GM10248 (cell line): ENCODE data around the gene FETUB.

Experiments used
- CTCF ChIA-PET: fragments of 300-600 bp; sonication (Branson Sonifier 250); formaldehyde crosslinking; extraction: SDS; loops from one replicate; lab custom pipeline; 2021; ENCODE audit warnings: antibody characterized with exemption; lab: Yijun Ruan, JAX
- POLR2A ChIA-PET: fragments of 350-650 bp; sonication (Branson Sonifier 250); formaldehyde crosslinking; extraction: SDS; loops from one replicate; lab custom pipeline; 2020; ENCODE audit warnings: antibody characterized with exemption; lab: Yijun Ruan, JAX
- DNase-seq: peaks from one replicate; pipeline ENCODE4 v3.0.0; 2012; ENCODE audit errors: extremely low spot score
- TF ChIP-seq, protein P1 (sequence below): IDR thresholded peaks from 2 replicates; pipeline ENCODE4 v1.5.1; 2012; ENCODE audit warnings: mild to moderate bottlenecking, low read depth; ENCODE audit errors: extremely low read depth, missing control alignments, control extremely low read depth

The FETUB gene

DNA sequence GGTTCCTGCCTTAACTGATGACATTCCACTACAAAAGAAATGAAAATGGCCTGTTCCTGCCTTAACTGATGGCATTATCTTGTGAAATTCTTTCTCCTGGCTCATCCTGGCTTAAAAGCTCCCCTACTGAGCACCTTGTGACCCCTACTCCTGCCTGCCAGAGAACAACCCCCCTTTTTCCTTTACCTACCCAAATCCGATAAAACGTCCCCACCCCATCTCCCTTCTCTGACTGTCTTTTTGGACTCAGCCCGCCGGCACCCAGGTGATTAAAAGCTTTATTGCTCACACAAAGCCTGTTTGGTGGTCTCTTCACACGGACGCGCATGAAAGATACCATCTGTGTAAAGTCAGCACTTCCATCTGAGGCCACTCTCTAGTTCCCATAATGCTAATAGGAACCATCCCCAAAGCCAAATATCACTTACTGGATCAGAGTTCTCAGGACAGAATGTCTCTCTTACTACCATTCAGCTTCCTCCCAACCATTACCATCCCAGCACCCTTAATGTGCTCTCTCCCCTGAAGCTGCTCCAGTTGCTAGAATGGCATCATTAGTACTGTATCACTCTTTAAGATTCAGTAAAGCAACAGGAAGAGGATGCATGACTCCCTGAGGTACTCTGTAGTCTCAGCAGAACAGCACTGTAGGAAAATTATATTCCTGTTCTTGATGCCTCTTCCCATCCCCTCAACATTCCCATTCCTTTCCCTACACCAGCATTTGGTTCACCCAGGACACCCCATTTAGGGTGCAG, 23.3 kb downstream of the FETUB start:
- TF ChIP-seq, protein P1, sequence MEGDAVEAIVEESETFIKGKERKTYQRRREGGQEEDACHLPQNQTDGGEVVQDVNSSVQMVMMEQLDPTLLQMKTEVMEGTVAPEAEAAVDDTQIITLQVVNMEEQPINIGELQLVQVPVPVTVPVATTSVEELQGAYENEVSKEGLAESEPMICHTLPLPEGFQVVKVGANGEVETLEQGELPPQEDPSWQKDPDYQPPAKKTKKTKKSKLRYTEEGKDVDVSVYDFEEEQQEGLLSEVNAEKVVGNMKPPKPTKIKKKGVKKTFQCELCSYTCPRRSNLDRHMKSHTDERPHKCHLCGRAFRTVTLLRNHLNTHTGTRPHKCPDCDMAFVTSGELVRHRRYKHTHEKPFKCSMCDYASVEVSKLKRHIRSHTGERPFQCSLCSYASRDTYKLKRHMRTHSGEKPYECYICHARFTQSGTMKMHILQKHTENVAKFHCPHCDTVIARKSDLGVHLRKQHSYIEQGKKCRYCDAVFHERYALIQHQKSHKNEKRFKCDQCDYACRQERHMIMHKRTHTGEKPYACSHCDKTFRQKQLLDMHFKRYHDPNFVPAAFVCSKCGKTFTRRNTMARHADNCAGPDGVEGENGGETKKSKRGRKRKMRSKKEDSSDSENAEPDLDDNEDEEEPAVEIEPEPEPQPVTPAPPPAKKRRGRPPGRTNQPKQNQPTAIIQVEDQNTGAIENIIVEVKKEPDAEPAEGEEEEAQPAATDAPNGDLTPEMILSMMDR = no peak
- POLR2A ChIA-PET = no interaction called here
- DNase-seq = no peak
- CTCF ChIA-PET = no interaction called here

DNA sequence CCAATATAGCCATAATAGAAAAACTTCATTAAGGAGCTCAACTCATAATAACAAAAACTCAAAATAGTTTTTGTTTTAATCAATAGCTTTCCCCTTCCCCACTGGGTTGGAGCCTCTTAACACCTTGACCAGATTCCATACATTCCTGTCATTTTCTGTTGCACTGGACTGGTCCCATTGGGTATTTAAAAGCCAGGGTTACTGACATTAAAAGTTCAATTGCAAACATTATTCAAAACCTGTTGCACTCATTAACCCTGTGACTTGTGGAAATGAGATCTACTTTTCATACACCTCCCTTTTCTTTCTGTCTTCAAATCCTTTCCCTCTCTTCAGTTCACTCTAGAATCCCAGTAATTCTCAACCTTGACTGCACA, 23.9 kb downstream of the FETUB start:
- POLR2A ChIA-PET = no interaction called here
- TF ChIP-seq, protein P1 = no peak
- CTCF ChIA-PET = no interaction called here
- DNase-seq = no peak

DNA sequence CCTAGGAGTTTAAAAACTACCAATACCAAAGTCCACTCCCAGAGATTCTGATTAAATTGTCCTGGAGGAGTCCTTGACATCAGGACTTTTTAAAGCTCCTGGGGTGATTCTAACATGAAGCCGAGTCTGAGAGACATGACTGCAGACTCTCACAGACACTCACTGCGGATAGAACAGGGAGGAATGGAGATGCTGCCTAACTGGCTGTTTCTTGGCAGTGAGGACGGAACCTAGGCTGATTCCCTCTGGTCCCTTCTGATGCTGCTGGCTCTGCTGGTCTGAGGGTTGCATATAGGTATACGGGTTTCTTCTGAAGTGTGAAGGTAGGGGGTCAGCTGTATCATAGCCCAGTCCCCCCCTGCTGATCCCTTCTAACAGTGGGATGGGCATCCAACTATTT, 24.3 kb downstream of the FETUB start:
- ChIA-PET CTCF (no interaction called here), POLR2A (no interaction called here)
- DNase-seq = no peak
- TF ChIP-seq, protein P1 = no peak

DNA sequence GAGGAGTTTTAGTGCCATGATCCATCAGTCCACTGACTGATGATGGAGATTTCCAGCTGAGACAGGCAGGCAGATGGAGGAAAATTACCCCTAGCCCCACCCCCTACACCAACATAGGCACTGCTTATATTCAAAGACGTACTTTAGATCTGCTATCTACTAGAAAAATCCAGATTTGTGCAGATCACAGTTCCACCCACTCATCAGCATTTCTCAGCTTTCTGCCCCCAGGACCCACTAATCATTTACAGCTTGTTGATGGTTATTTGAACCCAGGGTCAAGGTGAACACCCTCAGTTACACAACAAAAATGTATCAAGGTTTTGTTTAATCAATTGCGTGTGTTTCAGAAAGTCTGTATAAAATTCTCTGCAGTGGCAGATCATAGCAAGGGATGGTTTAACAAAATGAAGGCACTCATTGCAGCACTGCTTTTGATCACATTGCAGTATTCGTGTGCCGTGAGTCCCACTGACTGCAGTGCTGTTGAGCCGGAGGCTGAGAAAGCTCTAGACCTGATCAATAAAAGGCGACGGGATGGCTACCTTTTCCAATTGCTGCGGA, 25.5 kb downstream of the FETUB start, which contains the start of gene HRG:
Gene HRG (plus strand): TSS at position 390 of the 564 bp plus-strand sequence. CDS start 18 bp downstream, at position 408.
- no peak for DNase-seq
- ChIA-PET POLR2A (no interaction called here), CTCF (no interaction called here)
- TF ChIP-seq, protein P1 = no peak

DNA sequence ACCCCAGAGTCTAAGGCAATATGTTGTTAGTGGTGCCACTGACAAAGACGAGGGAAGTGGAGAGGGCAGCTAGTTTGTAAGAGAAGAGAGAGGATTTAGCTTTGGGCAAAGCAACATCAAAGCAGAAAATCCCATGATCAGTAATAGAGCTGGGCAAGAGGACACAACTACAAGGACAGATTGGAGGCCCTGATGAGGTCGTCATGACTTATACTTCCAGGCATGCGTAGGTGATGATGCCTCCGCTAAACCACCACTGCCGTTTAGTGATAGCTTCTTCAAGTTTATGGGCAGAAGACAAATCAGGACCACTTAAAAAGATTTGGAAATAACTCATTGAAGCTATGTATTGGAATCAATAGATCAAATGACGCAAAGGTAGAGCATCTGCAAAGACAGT, 28.2 kb downstream of the FETUB start:
- TF ChIP-seq, protein P1 = no peak
- POLR2A ChIA-PET = interaction anchor here (0.5 to 0.7 kb wide), 2 partner anchors 48 to 791 kb away, joined by 3 read pairs; no protein-coding TSS in a partner anchor
- CTCF ChIA-PET = interaction anchor here (1.0 to 2.6 kb wide), 3 partner anchors 26 to 53 kb away, joined by 3 to 10 read pairs (median 8); no protein-coding TSS in a partner anchor
- no peak for DNase-seq

DNA sequence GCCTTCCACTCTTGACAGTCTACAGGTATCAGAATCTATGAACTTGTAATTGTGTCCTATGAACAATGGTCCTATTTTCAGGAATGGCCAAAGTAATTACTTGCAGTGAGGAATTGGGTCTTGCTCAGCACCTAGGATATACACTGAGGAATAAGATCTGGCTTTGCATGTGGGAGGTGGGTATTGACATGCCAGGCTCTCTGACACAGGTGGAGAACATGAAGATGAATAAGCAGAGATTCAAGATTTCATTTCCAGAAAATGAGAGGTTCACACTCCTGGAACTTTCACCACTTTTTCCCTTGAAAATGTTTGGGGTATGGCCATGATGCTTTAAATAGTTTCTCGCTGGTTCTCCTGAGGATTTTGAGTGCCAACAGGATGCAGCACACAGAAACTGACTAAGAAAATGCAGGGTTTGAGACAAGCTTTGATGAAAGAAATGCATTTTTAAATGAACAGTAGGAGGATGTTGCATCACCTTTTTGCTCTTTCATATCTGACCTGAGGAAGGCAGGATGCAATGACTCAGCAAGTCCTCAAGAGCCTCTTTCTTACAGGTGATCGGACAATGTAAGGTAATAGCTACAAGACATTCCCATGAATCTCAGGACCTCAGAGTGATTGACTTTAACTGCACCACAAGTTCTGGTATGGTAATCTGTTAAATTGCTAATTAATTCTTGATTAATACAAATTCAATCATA, 29.3 kb downstream of the FETUB start:
- TF ChIP-seq, protein P1 = no peak
- POLR2A ChIA-PET = no interaction called here
- CTCF ChIA-PET = interaction anchor here (1.0 to 2.6 kb wide), 2 partner anchors 27 to 54 kb away, joined by 3 to 10 read pairs; no protein-coding TSS in a partner anchor
- DNase-seq = no peak
